H9 (cell line): ENCODE measurements around the gene AATK. TPM values are rescaled to one million over a fixed set of nuclear protein-coding genes. Genes with fewer than 3 reads are reported as not detected.

Source experiments
- DNase-seq: peaks from one replicate; pipeline ENCODE4 v3.0.0-alpha.2; 2017
- H2AFZ ChIP-seq: one replicate; pipeline ENCODE4 v1.6.1; 2013; ENCODE audit warnings: mild to moderate bottlenecking, low read length, control low read depth, moderate library complexity
- H2AK5ac ChIP-seq: 2 replicates; pipeline ENCODE4 v1.6.1; 2013; ENCODE audit warnings: low read length, control low read depth, mixed read lengths; ENCODE audit not compliant: insufficient read length
- H2BK120ac ChIP-seq: one replicate; pipeline ENCODE4 v1.6.1; 2013; ENCODE audit warnings: low read depth, mild to moderate bottlenecking, low read length, control low read depth, inconsistent platforms; ENCODE audit not compliant: poor library complexity, severe bottlenecking
- H2BK12ac ChIP-seq: 2 replicates; pipeline ENCODE4 v1.6.1; 2013; ENCODE audit warnings: low read length, control low read depth, mixed read lengths, low read depth; ENCODE audit not compliant: insufficient read length
- H2BK15ac ChIP-seq: 2 replicates; pipeline ENCODE4 v1.6.1; 2013; ENCODE audit warnings: low read depth, low read length, control low read depth
- H2BK20ac ChIP-seq: one replicate; pipeline ENCODE4 v1.6.1; 2013; ENCODE audit warnings: low read depth, mild to moderate bottlenecking, low read length, control low read depth, inconsistent platforms; ENCODE audit not compliant: poor library complexity, severe bottlenecking
- H2BK5ac ChIP-seq: 2 replicates; pipeline ENCODE4 v1.6.1; 2013; ENCODE audit warnings: low read length, control low read depth, mixed read lengths; ENCODE audit not compliant: insufficient read length
- H3K14ac ChIP-seq: 2 replicates; pipeline ENCODE4 v1.6.1; 2013; ENCODE audit warnings: low read length, control low read depth; ENCODE audit not compliant: insufficient read depth
- H3K18ac ChIP-seq: 2 replicates; pipeline ENCODE4 v1.6.1; 2013; ENCODE audit warnings: low read depth, mild to moderate bottlenecking, mixed read lengths, low read length, control low read depth; ENCODE audit not compliant: insufficient read length
- H3K23ac ChIP-seq: 2 replicates; pipeline ENCODE4 v1.6.1; 2013; ENCODE audit warnings: low read length, control low read depth, mixed read lengths, low read depth; ENCODE audit not compliant: insufficient read length
- H3K23me2 ChIP-seq: 2 replicates; pipeline ENCODE4 v1.6.1; 2013; ENCODE audit warnings: low read depth, mild to moderate bottlenecking, mixed read lengths, low read length, control low read depth; ENCODE audit not compliant: insufficient read length, poor library complexity, severe bottlenecking
- H3K27ac ChIP-seq: 2 replicates; pipeline ENCODE4 v1.5.1; 2013; ENCODE audit warnings: low read length, control low read depth, mixed read lengths, low read depth; ENCODE audit not compliant: insufficient read length
- H3K27me3 ChIP-seq: 2 replicates; pipeline ENCODE4 v1.6.1; 2013; ENCODE audit warnings: low read length, control low read depth, inconsistent platforms; ENCODE audit not compliant: insufficient read depth
- H3K4ac ChIP-seq: 2 replicates; pipeline ENCODE4 v1.6.1; 2013; ENCODE audit warnings: low read depth, mild to moderate bottlenecking, control low read depth, inconsistent platforms, low read length, moderate library complexity
- H3K4me1 ChIP-seq: 2 replicates; pipeline ENCODE4 v1.6.1; 2013; ENCODE audit warnings: low read length, control low read depth, inconsistent platforms; ENCODE audit not compliant: insufficient read depth
- H3K4me2 ChIP-seq: 2 replicates; pipeline ENCODE4 v1.6.1; 2013; ENCODE audit warnings: low read length, control low read depth, mixed read lengths; ENCODE audit not compliant: insufficient read length, insufficient read depth
- H3K56ac ChIP-seq: 2 replicates; pipeline ENCODE4 v1.6.1; 2013; ENCODE audit warnings: low read depth, mild to moderate bottlenecking, mixed read lengths, low read length, control low read depth; ENCODE audit not compliant: insufficient read length
- H3K79me1 ChIP-seq: 2 replicates; pipeline ENCODE4 v1.6.1; 2013; ENCODE audit warnings: low read depth, mild to moderate bottlenecking, moderate library complexity, low read length, control low read depth, inconsistent platforms; ENCODE audit not compliant: insufficient read depth, poor library complexity, severe bottlenecking
- H3K79me2 ChIP-seq: 2 replicates; pipeline ENCODE4 v1.6.1; 2013; ENCODE audit warnings: low read length, control low read depth, inconsistent platforms; ENCODE audit not compliant: insufficient read depth
- H3K9ac ChIP-seq: 2 replicates; pipeline ENCODE4 v1.6.1; 2013; ENCODE audit warnings: low read length, control low read depth, mixed read lengths; ENCODE audit not compliant: insufficient read length; ENCODE audit errors: extremely low read depth
- H3K9me3 ChIP-seq: one replicate; pipeline ENCODE4 v1.6.1; 2013; ENCODE audit warnings: low read depth, low read length, inconsistent platforms; ENCODE audit not compliant: control insufficient read depth
- H3T11ph ChIP-seq: one replicate; pipeline ENCODE4 v1.6.1; 2013; ENCODE audit warnings: mild to moderate bottlenecking, low read length, control low read depth, inconsistent platforms
- H4K20me1 ChIP-seq: one replicate; pipeline ENCODE4 v1.6.1; 2013; ENCODE audit not compliant: control insufficient read depth, insufficient read length, insufficient read depth
- H4K5ac ChIP-seq: 2 replicates; pipeline ENCODE4 v1.6.1; 2013; ENCODE audit warnings: low read depth, mild to moderate bottlenecking, mixed read lengths, low read length, control low read depth; ENCODE audit not compliant: insufficient read length
- H4K8ac ChIP-seq: replicated peaks from 2 replicates; pipeline ENCODE4 v1.6.1; 2013; ENCODE audit warnings: low read length, control low read depth, mixed read lengths, low read depth; ENCODE audit not compliant: insufficient read length
- H4K91ac ChIP-seq: 2 replicates; pipeline ENCODE4 v1.6.1; 2013; ENCODE audit warnings: low read depth, mild to moderate bottlenecking, moderate library complexity, mixed read lengths, low read length, control low read depth; ENCODE audit not compliant: insufficient read length
- H3K27ac Mint-ChIP-seq, 3 experiments: 2 replicates in 2 of 3; 3 replicates in 1 of 3; pipeline ENCODE4 v1.8.0; 2020 to 2021; ENCODE audit warnings: mixed read lengths in 3 of 3, mild to moderate bottlenecking in 1 of 3, moderate library complexity in 1 of 3
- H3K27me3 Mint-ChIP-seq: 2 replicates; pipeline ENCODE4 v1.8.0; 2021; ENCODE audit warnings: low read depth, mild to moderate bottlenecking, moderate library complexity, mixed read lengths
- H3K36me3 Mint-ChIP-seq, 3 experiments: 2 replicates in 2 of 3; 3 replicates in 1 of 3; pipeline ENCODE4 v1.8.0; 2020 to 2021; ENCODE audit warnings: low read depth in 3 of 3, mixed read lengths in 3 of 3; ENCODE audit not compliant: insufficient read depth in 1 of 3
- H3K4me1 Mint-ChIP-seq, 2 experiments: 2 replicates each; pipeline ENCODE4 v1.8.0; 2020; ENCODE audit warnings: mixed read lengths in 2 of 2
- H3K4me3 Mint-ChIP-seq, 2 experiments: 2 replicates in 1 of 2; 3 replicates in 1 of 2; pipeline ENCODE4 v1.8.0; 2020 to 2021; ENCODE audit warnings: mild to moderate bottlenecking in 2 of 2, mixed read lengths in 2 of 2, moderate library complexity in 1 of 2
- H3K9me3 Mint-ChIP-seq, 2 experiments: 2 replicates in 1 of 2; 3 replicates in 1 of 2; pipeline ENCODE4 v1.8.0; 2020; ENCODE audit warnings: mild to moderate bottlenecking in 2 of 2, mixed read lengths in 2 of 2, moderate library complexity in 1 of 2
- WGBS: extraction: QIAGEN DNeasy Blood & Tissue Kit; methylation state at CpG from one replicate; pipeline ENCODE4 v1.1.7; 2013; ENCODE audit warnings: missing lambda C conversion rate, low lambda C conversion rate, mixed read lengths; ENCODE audit not compliant: insufficient read length; ENCODE audit errors: extremely low coverage; 5-methylcytosine and 5-hydroxymethylcytosine counted together
- total RNA-seq: library from RNA; stranded (reverse); gene quantifications from 2 replicates; pipeline ENCODE4 v1.2.1, GENCODE V29; 2021
- TF ChIP-seq, protein P1 (sequence below): fragments of 200-600 bp; sonication (generic); conservative IDR thresholded peaks from 3 replicates; pipeline ENCODE4 v1.8.0; 2021; ENCODE audit warnings: antibody characterized with exemption, mild to moderate bottlenecking

AATK gene
- total RNA-seq, 1 experiment from 2014 or later, result 2.4 TPM

- no peak overlapping the region for H3K27ac Mint-ChIP-seq
Measured at GRCh38 chr17:81118308-81119221, 47.5 kb downstream of the AATK start.

More at GRCh38 chr17:81118308-81119221, 47.5 kb downstream of the AATK start:
- no peaks in the 10 kb centered on the region for H3K4me1 ChIP-seq
- no peak overlapping the region for H3K27ac ChIP-seq
- no peak overlapping the region for H3K9ac ChIP-seq
- H3K79me1 ChIP-seq, result no peaks in the 10 kb centered on the region
- Mint-ChIP-seq H3K4me3 (peak overlapping the region; percentile 54 to 80), H3K27me3 (no peaks in the 10 kb centered on the region; the same call in 1 of the 2 replicates), H3K9me3 (no peaks in the 10 kb centered on the region), H3K36me3 (no peaks in the 10 kb centered on the region; a peak in 1 of 7 replicates), H3K4me1 (peaks cover 5 to 12% of the 10 kb centered on the region in 2 experiments)
- DNase-seq, result peak; percentile 69
- H2BK5ac ChIP-seq, result no peak overlapping the region
- WGBS, result no CpG with 5 or more reads among the region's 24 CpGs
- no peak overlapping the region for H3K56ac ChIP-seq
- no peaks in the 10 kb centered on the region for H3K79me2 ChIP-seq
- no peak overlapping the region for H2BK20ac ChIP-seq
- no peaks in the 10 kb centered on the region for H3K23me2 ChIP-seq
- no peak overlapping the region for H2AFZ ChIP-seq
- no peak overlapping the region for H2BK120ac ChIP-seq
- no peak overlapping the region for H3K18ac ChIP-seq
- H3T11ph ChIP-seq, result no peak overlapping the region
- H4K5ac ChIP-seq, result no peak overlapping the region
- no peak overlapping the region for H3K23ac ChIP-seq
- no peak overlapping the region; the same call in 1 of the 2 replicates for H3K14ac ChIP-seq
- H3K4ac ChIP-seq, result no peak overlapping the region
- H2BK15ac ChIP-seq, result no peak overlapping the region
- no peaks in the 10 kb centered on the region for H4K20me1 ChIP-seq
- no peak overlapping the region for H4K91ac ChIP-seq
- no peaks in the 10 kb centered on the region for H3K9me3 ChIP-seq
- no peaks in the 10 kb centered on the region for H3K27me3 ChIP-seq
- H3K4me2 ChIP-seq, result peak overlapping the region; percentile 15
- no peak overlapping the region for H2BK12ac ChIP-seq
- H2AK5ac ChIP-seq, result no peak overlapping the region
- H4K8ac ChIP-seq, result no peak overlapping the region
- TF ChIP-seq, protein P1, sequence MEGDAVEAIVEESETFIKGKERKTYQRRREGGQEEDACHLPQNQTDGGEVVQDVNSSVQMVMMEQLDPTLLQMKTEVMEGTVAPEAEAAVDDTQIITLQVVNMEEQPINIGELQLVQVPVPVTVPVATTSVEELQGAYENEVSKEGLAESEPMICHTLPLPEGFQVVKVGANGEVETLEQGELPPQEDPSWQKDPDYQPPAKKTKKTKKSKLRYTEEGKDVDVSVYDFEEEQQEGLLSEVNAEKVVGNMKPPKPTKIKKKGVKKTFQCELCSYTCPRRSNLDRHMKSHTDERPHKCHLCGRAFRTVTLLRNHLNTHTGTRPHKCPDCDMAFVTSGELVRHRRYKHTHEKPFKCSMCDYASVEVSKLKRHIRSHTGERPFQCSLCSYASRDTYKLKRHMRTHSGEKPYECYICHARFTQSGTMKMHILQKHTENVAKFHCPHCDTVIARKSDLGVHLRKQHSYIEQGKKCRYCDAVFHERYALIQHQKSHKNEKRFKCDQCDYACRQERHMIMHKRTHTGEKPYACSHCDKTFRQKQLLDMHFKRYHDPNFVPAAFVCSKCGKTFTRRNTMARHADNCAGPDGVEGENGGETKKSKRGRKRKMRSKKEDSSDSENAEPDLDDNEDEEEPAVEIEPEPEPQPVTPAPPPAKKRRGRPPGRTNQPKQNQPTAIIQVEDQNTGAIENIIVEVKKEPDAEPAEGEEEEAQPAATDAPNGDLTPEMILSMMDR, result no peak
